ENCODE results near the gene KBTBD3.
"Not testable (repeated sequence)": the region's sequence is repeated elsewhere in the genome, so short reads cannot be mapped to it uniquely, and the experiment has no call there.

KBTBD3 gene

DNA sequence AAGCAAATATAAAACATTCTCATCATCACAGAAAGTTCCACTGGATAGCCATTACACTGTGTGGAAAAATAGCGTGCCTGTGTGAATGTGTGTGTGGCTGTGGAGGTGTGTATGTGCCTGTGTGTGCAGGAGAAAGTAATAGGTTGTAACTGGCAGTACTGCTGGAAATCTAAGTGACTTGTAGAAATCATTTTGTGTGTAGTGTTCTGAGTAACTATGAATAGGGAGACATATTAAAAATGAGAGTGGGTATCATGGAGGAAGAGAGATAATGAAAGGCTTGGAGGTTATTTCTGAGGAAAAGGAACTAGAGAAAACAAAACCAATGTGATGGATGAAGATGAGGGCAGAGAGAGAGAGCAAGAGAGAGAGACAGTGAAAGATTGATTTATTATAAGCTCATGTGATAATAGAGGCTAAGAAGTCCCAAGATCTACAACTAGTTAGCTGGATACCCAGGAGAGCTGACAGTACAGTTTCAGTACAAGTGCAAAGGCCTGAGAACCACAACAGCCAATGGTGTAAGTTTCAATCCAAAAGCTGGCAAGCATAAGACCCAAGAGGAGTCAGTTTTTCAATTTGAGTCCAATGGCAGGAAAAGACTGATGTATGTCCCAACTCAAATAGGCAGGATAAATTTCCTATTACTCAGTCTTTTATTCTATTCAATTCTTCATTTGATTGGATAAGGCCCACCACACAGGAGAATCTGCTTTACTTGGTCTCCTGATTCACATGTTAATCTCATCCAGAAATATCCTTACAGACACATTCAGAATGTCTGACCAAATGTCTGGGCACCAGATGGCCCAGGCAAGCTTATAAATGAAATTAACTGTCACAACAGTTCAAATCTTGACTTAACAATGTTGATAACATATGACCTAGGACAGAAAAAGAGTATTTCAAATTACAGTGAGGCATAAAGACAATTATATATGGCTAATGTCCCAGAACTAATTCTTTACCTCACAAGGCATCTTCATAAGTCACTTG, 14.9 kb downstream of the KBTBD3 start:
- in situ Hi-C loops (cut with MboI; ENCODE audit: low sequenced_read_pairs), result no loop called here

GRCh38 chr11:106061249-106061784, 15.8 kb downstream of the KBTBD3 start:
- in situ Hi-C loops (cut with MboI; ENCODE audit: low sequenced_read_pairs), result no loop called here

- in situ Hi-C loops (cut with MboI; ENCODE audit: low sequenced_read_pairs), result no loop called here
These were observed 17.5 kb downstream of the KBTBD3 start for GRCh38 chr11:106059617-106060016.

- in situ Hi-C loops (cut with MboI; ENCODE audit: low sequenced_read_pairs), result not testable (repeated sequence)
These were observed 18.8 kb downstream of the KBTBD3 start for GRCh38 chr11:106058377-106058776.

DNA sequence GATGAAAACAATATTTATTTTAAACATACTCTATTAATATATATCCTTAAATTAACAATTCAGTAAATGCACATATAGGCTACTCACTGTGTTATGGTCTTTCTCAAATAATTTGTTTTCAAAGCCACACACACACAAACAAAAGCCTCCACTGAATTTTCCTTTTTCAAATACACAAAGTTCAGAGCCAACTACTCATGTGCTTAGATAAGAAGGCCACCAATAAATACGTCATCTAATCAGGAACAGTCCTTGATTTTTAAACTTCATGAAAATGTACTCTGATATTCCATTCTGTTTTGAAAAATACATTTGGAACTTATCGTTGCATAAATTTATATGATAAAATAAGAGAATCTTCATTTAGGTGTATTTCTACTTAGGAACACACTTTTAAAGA, 26.0 kb downstream of the KBTBD3 start:
- in situ Hi-C loops (cut with MboI; ENCODE audit: low sequenced_read_pairs), result no loop called here

DNA sequence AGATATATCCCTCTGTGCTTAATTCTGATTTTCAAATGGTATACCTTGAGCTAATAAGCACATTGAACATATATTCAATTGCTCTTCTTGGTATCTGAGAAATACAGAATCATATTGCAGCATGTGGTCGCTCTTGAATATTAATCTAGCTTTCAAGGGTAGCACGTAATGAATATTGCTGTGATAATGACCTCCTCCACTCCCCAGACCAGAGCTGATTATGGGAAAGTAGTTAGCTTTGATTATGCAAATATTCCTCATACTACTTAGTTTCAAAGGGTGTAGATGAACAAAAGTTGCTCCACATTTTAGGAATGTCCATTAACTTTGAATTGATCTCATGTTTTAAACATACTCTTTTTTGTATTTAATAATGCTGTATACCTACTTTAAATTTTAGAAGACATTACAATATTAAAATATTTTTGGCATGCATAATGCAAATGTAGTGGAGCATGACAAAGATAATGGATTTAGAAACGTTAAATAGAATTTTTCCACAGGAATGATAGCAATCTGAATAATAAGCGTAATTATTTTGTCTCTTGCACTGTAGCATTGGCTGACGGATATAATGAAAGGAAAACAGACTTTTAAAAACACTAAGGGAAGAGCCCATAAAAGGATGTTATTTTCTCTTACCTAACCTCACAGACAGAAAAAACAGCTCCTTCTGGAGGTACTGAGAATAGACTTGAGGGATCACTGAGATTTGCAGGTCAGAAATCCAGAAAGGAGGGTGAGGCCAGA, 27.2 kb downstream of the KBTBD3 start:
- in situ Hi-C loops (cut with MboI; ENCODE audit: low sequenced_read_pairs), result no loop called here

GRCh38 chr11:106047631-106048030, 29.5 kb downstream of the KBTBD3 start:
- in situ Hi-C loops (cut with MboI; ENCODE audit: low sequenced_read_pairs), result no loop called here

GRCh38 chr11:106043540-106043939, 33.6 kb downstream of the KBTBD3 start:
- in situ Hi-C loops (cut with MboI; ENCODE audit: low sequenced_read_pairs), result no loop called here

DNA sequence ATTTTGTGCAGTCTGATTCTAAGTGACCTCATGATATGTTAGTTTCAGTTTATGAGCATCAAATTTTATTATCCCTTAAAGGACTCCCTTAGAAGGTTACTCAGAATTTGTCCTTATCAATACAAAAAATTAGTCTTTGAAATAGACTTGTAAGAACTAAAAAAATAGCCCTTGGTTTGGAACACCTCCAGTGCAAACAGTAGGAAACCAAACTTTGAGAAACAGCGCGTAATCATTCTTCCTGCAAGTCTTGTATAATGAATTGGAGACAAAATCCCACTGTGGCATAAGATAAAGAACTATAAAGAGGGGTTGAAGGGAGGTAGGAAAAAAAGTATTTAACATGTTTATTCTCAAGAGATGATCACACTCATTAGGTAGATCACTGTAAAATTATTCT, 44.3 kb downstream of the KBTBD3 start:
- in situ Hi-C loops (cut with MboI; ENCODE audit: low sequenced_read_pairs), result no loop called here

- in situ Hi-C loops (cut with MboI; ENCODE audit: low sequenced_read_pairs), result no loop called here
These were observed 45.2 kb downstream of the KBTBD3 start for GRCh38 chr11:106031936-106032335.

DNA sequence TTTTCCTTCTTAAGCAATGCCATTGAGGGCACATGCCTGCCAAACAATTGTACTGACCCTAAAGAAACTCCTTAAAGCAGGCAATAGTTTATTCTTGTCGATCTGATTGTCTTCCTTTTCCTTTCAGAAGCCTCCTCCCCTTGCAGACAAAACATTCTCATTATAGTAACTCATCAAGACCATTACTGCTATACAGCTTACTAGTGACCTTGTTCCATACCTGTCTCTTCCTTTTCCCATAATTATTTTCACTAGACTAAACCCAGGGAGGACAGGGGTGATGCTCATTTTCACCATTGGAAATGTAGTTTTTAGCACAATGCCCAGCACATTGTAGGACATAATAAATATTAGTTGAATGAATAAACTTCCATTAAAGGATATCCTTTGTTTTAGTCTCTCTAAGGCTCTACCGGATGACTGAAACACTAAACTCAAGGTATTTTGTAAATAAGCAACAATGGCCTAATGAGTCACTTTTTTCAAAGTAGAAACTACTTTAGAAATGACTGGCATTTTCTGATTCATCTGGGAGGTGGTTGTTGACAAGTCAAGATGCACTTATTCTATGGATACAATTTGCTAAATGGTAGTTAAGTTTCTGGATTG, 45.8 kb downstream of the KBTBD3 start:
- in situ Hi-C loops (cut with MboI; ENCODE audit: low sequenced_read_pairs), result no loop called here

DNA sequence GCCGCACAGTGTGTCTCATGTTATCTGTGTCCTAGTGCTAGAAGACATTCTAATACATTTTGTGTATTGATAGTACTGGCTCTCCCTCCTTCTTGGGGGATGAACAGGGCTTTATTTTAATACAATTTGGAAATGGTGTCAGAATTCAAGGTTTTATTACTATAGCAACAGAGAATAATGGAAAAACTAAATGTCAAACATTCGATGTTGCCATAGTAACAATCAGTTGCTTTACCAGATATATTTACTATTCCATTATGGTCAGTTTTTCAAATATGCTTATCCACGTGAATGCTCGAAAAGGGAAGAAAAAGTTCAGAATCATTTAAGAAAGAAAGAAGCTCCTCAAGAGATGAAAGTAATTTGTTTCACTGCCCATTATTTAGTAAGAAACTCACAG, 46.5 kb downstream of the KBTBD3 start:
- in situ Hi-C loops (cut with MboI; ENCODE audit: low sequenced_read_pairs), result no loop called here

- in situ Hi-C loops (cut with MboI; ENCODE audit: low sequenced_read_pairs), result no loop called here
These were observed 54.3 kb downstream of the KBTBD3 start for GRCh38 chr11:106022795-106023275.

DNA sequence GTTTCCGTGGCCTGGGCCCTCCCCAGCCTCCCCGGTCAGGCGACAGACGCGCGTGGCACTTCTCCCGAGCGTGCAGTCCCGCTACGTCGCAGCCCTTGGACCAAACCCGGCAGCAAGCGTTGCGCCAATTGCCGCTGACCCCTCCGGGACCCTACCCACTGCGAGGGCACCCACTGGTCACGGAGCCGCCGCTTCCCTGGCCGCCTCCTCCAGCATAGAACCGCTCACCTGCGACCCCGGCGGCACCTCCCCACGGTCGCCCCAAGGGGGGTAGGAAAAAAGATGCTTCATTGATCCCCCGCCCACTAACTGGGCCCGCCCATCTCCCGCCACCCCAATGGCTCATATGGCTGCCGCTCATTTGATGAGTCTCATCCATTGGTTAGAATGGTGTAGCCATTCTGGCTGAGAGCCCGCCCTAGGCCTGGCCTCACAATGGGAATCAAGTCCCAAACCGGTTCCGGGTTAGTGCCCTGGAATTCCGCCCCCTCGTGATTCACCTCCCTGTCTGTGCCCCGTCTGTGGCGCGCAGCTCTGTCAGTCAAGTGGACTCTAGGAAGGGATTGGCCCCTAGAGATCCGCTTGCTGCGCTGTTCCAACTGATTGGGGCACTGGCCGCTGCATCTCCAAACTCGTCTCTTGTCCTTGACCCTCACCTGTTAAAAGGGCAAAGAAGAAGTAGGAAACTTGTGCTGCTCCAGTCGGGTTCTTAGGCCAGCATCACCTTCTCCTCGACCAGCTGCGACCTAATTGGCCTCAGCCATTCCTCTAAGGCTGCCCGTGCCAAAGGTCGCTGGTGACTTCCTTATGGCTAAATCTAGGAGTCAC, 55.0 kb downstream of the KBTBD3 start, which contains the start of gene MSANTD4:
Gene MSANTD4, minus strand, starts transcription at position 274 of the 828 bp plus-strand sequence. CDS start 11,323 bp downstream, outside the sequence.
- in situ Hi-C loops (cut with MboI; ENCODE audit: low sequenced_read_pairs), result no loop called here

DNA sequence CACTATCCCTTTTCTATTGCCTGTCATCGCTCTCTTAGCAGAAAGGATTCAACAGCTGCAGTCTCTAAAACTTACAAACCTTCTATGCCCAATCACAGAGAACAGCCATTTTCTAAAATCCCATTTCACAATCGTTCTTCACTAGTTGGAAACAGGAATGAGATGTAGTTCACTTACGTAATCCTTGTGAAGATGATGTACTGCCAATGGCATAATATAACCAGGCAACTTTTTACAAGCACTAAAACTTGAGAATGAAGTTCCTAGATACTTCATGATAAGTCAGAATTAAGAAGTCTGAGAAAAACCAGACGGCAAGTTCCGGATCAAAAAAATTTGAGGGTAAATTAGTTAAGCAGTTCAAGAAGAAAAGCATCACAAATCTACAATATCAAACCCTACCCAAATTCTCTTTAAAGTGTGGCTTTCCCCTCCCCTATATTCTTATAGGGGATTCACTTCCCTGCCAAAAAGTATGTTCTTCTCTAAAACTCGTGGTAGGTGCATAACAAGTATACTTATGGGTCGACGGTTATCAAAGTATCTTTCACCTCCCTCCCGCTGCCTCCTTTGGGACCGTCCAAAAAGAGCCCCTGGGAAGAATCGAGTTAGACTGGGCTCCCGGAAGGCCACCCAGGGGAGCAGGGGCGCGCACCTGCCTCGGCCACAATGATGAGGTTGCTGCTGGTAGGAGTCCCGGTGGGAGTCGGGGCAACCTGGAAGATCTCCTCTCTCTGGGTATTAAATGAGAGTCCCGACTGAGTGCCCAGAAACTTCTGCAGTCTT, 55.8 kb downstream of the KBTBD3 start:
- in situ Hi-C loops (cut with MboI; ENCODE audit: low sequenced_read_pairs), result no loop called here

DNA sequence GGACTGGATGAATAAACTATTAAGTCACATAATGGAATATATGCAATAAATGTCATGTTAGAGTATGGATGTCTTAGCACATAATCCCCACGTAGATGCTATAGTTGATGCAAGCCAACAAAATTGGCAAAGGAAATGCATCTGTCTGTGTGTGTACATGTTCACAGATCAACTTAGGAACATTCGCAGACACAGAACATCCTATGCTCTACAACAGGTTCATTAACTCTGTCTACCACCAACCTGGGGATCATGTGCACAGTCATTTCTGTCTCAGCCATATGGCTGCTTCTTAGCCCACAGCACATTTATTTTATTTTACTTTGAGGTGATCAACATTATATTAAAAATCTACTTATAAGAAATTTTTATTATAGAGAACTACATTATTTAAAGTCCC, 60.1 kb downstream of the KBTBD3 start:
- in situ Hi-C loops (cut with MboI; ENCODE audit: low sequenced_read_pairs), result no loop called here

DNA sequence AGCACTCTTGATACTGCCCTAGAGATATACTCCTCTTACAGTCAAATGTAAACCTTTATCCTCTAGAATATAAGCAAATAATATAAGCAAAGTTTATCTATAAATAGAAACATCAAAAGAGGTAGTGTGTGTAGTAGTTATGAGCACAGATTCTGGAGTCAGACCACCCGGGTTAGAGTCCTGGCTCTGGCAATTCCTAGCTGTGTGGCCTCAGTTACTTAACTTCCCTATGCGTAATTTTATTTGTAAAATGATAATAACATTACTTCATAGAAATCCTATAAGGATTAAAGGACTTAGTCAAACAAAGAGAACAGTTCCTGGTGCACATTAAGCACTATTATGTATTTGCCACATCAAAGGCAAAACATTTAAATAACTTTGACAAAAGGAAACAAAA, 62.1 kb downstream of the KBTBD3 start:
- in situ Hi-C loops (cut with MboI; ENCODE audit: low sequenced_read_pairs), result no loop called here

DNA sequence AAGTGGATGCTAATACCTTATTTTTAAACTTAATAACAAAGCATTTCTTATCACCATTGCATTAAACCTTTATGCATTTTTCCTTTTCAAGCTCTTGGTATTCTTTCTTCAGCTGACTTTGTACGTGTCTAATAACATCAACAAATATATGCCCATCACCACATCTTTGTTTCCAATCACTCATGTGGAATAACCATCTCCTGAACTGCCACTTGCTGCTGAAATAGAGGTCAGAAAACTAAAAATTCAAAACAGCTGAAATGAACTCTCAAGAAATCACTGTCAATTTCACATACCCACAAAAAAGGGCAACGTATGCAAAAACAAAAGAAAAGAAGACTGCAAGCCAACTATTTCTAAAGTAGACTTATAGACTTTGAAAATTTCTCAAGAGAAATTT, 62.5 kb downstream of the KBTBD3 start:
- in situ Hi-C loops (cut with MboI; ENCODE audit: low sequenced_read_pairs), result no loop called here

DNA sequence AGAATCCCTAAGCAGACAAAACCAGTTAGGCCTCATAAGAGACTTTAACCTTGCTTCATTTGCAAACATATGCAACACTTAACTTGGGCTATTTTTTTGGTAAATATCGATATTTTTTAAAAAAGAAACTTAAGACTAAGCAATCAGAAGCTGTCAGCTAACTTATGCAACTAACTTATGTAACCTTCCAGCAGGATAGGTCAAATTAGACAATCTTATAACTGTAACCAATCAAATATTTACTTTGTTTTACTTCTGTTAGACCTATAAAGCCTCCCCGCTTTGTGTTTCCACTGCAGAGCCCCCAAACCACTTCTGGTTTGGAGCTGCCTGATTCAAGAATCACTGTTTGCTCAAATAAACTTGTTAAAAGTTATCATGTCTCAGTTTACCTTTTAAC, 63.1 kb downstream of the KBTBD3 start:
- in situ Hi-C loops (cut with MboI; ENCODE audit: low sequenced_read_pairs), result no loop called here

Data from HL-60/S4 treated with phorbol 12-myristate 13-acetate at 8.2 ng/mL for 4 days and 3 days (cell line).